DMS53 treated with DMSO at 0.1 percent for 48 hours (cell line): ENCODE results near the gene GPC5.
"Not testable (repeated sequence)": the region's sequence is repeated elsewhere in the genome, so short reads cannot be mapped to it uniquely, and the experiment has no call there.

Source experiments
- DNase-seq: peaks from one replicate; lab custom pipeline; 2025; ENCODE audit not compliant: unreplicated experiment; lab: John Stamatoyannopoulos, UW

The GPC5 gene

GRCh38 chr13:91644806-91645205, 246.4 kb downstream of the GPC5 start:
- no peak for DNase-seq

GRCh38 chr13:91647361-91647990, 249.1 kb downstream of the GPC5 start:
- no peak for DNase-seq

DNA sequence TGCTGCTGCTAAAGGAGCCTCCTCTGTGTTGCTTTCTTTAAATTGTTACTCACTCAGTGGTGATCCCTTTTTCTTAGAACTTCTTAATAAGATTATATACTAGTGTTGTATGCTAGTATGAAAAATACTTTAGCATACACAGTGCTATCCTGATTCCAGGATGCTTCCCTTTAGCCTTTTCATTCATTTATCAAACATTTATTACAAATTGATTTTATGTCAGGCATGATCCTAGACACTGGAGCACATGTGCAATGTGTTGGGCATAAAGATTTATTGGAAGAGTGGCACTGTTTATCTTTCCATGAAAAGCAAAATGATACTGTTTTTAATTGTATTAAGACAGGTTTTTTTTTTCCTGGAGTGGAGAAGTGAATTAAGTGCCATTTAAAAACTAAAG, 249.6 kb downstream of the GPC5 start:
- DNase-seq: no peak

DNA sequence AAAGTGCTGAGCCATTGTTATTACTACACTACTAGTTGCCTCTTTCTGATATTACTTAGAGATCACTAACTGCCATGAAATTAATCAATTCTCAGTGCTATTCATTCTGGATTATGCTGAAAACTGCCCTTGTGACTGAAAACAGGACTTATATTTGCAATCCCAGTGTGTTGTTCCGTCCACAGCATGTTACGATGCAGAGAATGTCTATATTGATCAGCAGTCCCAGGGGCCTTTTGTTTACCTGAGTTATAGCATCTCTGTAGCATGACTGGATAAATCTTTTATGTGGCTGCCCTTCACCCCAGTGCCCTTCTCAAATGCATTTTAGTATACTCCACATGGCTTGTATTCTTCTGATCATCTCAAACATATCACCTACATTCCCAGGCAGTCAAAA, 251.0 kb downstream of the GPC5 start:
- DNase-seq: no peak

- DNase-seq: no peak
Observed at GRCh38 chr13:91652404-91653301, 254.2 kb downstream of the GPC5 start.

- no peak for DNase-seq
Observed at GRCh38 chr13:91655731-91656130, 257.3 kb downstream of the GPC5 start.

- DNase-seq: no peak
Observed at GRCh38 chr13:91657283-91657682, 258.9 kb downstream of the GPC5 start.

DNA sequence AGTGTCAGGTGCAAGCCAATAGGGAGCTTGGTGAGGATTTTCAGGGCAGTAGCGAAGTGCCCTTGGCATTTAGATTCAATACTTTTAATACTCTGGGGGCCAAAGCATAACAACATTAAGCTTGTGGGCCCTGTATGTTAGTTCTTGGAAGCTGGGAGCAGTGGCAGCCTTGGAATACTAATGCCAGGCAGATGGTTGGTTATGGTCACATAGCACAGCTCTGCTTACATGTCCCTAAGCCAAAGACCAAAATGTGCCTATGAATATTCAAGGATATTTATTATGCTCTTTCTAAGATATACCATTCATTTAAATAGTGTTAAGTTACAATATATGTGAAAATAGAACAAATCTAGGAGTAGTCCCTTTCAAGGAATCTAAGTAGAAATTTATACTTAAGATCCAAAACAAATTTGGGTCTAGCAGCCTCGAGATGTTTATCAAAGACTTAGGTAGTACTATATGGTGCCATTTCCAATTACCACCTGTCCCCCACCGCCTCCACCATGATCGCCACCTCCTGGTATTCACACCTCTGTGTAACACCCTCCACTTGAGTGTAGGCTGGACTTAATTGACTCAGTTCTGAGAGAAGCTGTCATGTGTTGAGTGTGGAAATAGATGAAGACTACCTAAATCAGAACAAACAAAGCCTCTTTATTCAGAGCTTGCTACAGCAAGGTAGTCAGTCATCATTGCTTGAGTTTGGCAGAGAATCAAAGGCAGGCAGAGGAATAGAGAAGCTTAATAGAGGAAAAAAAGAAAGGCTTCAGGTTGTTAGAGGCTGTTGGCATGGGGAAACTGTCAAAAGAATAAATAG, 261.0 kb downstream of the GPC5 start:
- DNase-seq: no peak

DNA sequence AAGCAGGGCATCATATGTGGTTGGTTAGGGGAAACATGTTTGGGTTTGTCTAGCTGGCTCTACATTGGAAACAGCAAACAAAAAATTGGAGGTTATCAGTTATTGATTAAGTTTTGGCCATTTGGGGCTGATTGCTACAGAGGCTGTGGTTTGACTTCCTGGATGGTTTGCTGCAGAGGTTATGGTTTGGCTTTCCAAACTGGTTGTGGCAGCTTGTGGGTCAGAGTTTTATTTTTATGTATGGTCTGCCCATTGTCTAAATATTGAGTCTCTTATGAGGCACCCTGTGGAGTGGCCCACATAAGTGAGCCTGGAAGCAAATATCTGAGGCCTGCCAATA, 261.6 kb downstream of the GPC5 start:
- no peak for DNase-seq

DNA sequence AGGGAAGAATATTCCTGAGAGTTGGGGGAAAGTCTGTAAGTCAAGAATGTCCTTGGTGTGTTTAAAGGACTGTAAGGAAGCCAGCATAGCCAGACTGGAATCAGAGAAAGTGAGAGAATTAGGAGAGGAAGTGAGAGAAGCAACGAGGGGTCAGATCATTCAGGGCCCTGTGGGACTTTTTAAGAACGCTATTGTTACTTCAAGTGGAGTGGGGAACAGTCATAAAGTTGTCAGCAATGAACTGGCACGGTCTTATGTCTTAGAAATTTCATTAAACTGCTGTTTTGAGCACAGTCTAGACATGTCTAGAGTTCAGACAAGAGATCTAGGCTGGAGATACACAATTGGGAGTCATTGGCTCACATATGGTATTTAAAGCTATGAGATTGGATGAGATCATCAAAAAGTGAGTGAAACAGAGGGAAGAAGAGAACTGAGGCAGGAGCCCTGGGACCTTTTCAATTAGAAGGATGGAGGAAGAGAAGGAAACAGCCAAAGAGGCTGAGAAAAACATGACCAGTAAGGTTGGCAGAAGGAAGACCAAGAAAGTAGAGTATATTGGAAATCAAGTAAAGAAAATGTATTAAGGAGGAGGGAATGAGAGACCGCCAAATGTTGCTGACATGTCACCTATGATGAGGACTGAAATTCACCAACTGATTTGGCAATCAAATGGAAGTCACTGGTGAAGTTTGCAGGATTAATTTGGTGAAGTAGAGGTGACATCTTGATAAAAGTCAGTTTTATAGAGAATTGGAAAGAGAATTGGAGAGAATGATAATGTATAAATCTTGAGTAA, 263.5 kb downstream of the GPC5 start:
- no peak for DNase-seq

DNA sequence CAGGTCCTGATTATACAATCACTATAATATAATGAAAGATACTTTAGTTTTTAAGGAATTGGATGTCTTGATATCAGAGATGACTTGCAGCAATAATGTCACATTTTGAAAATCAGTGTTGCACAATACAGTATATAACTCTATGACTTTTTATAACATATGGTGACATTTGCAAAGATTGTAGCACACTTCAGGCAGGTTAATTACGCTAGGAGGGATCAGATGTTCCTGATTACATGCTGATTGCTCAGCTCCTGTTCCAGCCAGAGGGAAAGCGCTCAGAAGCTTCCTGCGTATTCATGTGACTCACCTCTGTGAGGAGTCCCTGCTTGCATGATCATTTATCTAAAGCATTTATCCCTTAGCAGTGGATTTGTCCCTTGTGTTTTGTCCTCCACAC, 265.6 kb downstream of the GPC5 start:
- DNase-seq: no peak

DNA sequence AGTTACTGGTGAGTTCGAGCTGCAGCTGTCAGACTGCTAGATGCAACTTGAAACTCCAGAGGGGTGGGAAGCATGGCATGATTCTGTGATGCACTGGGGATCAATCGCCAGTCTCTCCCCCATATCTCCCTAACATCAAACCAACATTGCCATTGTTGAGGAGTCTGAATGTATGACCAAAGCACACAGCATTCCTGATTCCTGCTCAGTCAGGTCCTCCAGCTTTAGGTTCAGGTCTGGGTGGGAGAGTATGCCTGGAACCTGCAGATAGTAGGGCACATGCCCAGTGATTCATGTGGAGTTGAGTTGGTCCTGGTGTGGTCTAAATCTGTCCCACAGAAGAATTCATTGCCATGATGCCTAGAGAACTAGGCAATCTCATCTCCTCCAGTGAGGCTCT, 269.1 kb downstream of the GPC5 start:
- DNase-seq: no peak

- DNase-seq: no peak
Observed at GRCh38 chr13:91668866-91669495, 270.6 kb downstream of the GPC5 start.

- DNase-seq: not testable (repeated sequence)
Observed at GRCh38 chr13:91674347-91674746, 275.9 kb downstream of the GPC5 start.

DNA sequence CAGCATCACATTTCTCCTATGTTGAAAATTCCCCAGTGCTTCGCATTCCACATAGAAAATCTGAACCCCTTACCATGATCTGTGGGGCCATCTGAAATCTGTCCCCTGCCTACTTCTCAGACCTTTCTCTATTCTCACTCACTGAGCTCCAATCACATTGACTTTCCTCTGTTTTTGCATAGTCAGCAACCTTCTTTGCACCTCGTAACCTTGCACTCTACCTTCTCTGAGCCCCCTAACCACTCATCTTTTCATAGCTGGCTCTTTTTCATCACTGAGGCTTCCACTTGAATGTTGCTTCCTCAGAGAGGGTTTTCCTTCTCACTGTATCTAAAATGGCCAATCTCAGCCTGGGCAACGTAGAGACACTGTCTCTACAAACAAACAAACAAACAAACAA, 286.3 kb downstream of the GPC5 start:
- no peak for DNase-seq

DNA sequence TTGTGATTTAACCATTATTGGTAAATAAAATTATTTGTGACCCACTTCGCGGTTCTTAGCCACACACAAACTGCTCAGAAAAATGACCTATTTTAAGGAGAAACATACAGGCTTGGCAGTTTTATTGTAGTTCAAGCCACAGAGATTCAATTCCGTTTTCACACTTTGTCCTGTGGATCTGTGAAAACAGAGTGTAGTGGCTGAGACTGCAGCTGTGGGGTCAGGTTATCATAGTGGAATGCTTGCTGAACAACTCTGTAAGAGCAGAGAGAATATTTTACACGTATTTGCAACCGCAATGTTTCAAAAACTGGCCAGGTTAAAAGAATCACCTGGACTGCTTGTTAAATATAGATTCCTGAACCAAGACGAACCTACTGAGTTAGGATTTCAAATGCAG, 292.5 kb downstream of the GPC5 start:
- DNase-seq: no peak

DNA sequence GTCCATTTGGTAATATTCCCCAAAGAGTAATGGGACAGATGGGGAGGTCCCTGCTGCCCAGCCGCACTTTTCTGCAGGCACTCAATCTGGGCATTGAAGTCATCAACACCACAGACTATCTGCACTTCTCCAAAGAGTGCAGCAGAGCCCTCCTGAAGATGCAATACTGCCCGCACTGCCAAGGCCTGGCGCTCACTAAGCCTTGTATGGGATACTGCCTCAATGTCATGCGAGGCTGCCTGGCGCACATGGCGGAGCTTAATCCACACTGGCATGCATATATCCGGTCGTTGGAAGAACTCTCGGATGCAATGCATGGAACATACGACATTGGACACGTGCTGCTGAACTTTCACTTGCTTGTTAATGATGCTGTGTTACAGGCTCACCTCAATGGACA, 295.0 kb downstream of the GPC5 start:
- DNase-seq: no peak

- no peak for DNase-seq
Observed at GRCh38 chr13:91698308-91698707, 299.9 kb downstream of the GPC5 start.

DNA sequence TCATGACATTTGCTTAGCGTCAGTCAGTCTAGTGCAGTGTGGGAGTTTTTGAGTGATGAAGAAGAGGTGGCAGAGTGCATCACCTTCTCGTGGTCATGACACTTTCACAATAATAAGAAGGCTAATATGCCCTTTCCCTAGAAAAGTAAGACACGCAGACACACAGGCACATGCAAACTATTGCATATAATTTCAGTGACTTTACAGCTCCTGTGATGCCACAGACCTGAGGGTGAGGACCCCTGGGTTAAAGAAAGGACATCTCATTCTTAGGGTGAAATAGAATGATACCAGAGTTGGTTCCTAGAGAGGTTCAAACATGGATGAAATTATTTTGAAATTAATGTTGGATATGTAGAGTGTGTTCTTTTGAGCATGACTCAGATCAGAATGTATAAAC, 300.3 kb downstream of the GPC5 start:
- no peak for DNase-seq

DNA sequence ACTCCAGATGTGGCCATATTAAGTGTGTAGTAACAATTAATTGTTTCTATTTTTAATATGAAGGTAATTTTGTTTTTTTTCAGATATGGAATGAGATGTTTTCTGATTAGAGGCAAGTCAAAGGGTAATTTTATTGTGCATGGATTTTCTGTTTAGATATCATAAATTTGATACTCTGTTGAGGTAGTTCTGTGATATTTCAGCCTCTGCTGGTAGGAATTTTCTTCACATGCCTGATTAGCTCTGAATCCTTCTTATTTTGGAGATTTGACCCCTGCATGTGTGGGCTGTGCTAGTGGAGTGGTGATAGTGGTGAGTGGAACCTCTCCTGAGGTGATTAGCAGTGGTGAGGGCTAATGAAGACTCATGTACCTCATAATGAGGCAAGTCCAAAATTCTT, 301.4 kb downstream of the GPC5 start:
- DNase-seq: no peak

DNA sequence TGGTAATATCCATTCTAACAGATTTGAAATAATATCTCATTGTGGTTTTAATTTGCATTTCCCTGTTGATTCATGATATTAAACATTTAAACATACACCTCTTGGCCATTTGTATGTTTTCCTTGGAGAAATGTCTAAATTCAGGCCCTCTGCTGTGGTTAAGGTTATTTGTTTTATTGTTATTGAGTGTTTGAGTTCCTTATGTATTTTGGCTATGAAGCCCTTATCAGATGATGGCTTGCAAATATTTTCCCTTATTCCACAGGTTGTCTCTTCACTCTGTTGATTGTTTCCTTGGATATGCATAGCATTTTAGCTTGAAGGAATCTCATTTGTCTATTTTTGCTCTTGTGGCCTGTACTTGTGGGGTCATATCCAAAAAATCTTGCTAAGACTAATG, 303.6 kb downstream of the GPC5 start:
- no peak for DNase-seq
